LNCaP clone FGC (cell line): Measurements from ENCODE around the gene GALNT1.

Experiments used
- DNase-seq: peaks from one replicate; pipeline ENCODE4 v3.0.0-alpha.2; 2011; ENCODE audit warnings: low read depth
- H3K4me3 ChIP-seq: 2 replicates; pipeline ENCODE4 v1.5.1; 2011; ENCODE audit warnings: mild to moderate bottlenecking, low read depth, low read length, control low read depth
- TF ChIP-seq, protein P1 (sequence below): IDR thresholded peaks from 2 replicates; pipeline ENCODE4 v1.5.1; 2012; ENCODE audit warnings: mild to moderate bottlenecking; ENCODE audit not compliant: control insufficient read depth, insufficient read depth; ENCODE audit errors: extremely low read depth

Gene GALNT1

DNA sequence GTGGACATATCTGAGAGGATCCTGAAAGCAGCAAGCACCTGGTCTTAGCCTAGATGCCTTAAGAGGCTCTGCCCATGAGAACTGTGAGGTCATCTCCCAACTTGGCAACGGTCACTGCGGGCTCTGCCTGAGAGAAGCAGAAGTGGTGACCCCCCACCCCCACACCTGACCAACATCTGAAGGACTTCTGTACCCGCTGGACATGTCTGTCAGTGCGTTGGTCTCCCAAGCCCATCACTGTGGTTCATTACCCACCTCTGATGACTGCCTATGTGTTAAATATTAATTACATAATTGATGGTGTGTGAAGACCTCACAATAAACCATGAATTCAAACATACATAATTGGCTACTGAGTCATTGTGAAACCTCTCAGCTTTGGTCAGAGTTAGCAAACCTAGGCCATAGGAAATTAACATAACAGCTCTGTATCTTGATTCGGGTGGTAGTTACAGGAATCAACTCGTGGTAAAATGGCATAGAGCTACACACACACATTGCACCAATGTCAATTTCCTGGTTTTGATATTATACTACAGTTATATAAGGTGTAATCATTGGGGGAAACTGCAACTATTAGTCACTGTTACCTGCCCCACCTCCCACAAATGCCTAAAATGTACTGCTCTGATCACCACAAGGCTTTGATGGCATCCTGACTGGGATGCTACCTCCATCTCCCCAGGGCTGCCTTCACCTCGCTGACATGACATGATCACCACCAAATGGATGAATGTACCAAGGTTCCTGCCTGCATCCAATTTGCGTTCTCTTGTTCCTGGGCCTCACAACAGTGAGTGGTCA, 4.3 kb upstream of the GALNT1 start:
- H3K4me3 ChIP-seq = no peak overlapping the region
- DNase-seq = no peak
- TF ChIP-seq, protein P1, sequence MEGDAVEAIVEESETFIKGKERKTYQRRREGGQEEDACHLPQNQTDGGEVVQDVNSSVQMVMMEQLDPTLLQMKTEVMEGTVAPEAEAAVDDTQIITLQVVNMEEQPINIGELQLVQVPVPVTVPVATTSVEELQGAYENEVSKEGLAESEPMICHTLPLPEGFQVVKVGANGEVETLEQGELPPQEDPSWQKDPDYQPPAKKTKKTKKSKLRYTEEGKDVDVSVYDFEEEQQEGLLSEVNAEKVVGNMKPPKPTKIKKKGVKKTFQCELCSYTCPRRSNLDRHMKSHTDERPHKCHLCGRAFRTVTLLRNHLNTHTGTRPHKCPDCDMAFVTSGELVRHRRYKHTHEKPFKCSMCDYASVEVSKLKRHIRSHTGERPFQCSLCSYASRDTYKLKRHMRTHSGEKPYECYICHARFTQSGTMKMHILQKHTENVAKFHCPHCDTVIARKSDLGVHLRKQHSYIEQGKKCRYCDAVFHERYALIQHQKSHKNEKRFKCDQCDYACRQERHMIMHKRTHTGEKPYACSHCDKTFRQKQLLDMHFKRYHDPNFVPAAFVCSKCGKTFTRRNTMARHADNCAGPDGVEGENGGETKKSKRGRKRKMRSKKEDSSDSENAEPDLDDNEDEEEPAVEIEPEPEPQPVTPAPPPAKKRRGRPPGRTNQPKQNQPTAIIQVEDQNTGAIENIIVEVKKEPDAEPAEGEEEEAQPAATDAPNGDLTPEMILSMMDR = no peak

DNA sequence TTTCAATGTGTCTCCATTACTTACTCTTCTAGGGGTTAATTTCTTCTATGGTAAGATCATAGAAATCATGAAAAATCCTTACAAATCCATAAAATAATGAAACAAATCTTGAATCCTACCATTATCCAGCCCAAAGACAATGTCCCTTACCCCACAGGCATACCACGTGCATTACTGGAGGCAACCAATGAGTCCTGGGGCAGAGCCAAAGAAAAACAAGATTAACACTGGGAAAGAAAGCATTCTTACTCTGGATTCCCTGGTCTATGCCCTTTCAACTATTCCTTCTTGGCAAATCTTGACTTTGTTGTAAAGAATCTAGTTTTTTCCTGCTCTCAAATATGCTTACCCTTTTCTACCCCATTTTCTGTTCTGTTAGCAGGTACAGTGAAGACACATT, 3.1 kb upstream of the GALNT1 start:
- H3K4me3 ChIP-seq = no peak overlapping the region
- TF ChIP-seq, protein P1 = no peak
- no peak for DNase-seq

DNA sequence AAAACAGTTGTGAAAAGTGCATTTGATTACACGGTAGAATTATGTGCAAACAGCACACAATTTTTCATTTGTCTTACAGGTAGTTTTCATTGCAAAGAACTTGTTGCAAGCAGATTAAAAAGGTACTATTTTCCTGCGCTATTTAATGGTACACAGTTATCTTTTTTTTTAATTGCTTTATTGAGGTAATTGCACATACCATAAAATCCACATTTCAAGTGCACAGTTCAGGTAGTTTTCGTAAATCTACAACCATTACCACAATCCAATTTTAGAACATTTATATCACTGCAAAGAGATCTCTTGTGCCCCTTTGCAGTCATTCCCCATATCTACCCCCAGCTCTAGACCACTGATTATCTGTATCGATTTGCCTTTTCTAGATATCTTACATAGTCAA, 2.6 kb upstream of the GALNT1 start:
- TF ChIP-seq, protein P1 = no peak
- H3K4me3 ChIP-seq = no peak overlapping the region
- DNase-seq = no peak

DNA sequence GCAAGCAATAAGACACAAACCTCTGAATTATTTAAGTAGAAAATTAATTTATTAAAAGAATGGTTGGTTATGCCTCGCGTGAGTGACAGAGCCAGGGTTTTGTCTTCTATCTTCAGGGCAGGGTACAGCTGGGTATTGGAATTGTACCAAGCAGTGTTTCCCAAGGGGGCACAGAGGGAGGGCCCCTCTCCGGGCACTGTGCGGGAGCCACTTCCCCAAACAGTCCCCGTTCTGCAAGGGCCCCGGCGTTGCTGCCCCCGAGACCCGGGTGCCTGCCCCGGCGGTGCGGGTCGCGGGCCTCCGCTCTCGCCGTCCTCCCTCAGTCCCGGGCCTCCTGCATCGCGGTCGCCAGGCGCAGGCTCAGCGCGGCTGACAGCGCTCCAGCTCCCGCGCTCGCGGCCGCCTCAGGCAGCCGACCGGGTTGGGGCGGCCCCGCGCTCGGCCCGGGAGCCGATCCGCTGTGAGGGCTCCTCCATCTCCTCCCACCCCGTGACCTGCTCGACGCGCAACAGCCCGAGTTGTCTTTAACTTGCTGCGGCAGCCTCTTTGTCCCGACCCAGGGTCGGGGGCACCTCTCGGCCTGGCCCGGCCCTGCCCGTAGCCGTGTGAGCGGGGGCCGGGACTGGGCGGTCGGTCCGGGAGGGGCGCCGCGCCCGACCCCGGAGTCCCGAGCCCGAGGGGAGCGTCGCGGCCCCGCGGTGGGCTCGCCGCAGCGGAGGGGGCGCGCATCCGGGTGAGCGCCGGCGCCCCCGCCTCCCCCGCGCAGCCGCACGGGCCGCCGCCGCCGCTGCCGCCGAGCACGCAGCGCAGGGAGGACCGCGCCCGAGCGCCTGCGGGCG, 620 bp upstream of the GALNT1 start:
- H3K4me3 ChIP-seq = peak overlapping the region; percentile 60
- DNase-seq = no peak
- TF ChIP-seq, protein P1 = no peak

DNA sequence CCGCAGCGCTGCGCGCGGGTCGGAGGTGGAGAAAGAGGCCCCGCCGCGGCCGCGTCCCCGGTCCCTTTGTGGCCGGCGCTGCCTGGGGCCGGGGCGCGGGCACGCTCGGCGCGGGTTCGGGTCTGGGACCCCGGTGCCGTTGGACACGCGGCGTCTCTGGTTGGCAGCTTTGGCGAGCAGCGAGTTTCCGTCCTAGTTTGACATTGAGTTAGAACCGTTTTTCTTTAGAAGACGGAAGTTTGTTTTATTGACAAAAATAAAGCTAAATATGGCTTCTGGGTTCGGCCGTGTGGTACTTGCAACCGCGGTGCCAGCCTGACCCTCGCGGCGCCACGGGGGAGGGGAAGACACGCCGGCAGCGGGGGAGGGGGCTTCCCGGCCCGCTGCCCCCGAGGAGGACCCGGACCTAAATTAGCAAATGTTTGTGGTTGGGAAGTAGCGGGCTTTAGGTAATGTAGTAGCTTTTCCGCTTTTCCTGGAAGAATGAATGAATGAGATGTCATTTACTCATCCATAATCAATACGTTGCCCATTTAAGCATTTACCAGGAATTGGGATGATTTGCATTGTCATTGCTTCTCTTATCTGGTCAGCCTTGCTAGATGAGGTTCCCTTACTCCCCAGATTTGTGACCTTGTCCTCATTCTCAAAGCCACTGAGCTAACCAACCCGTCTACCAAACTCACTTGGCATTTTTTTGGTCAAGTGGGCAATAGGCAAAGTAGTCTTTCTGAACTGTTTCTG, 530 bp downstream of the GALNT1 start:
- no peak for DNase-seq
- TF ChIP-seq, protein P1 = no peak
- peak overlapping the region; percentile 77 for H3K4me3 ChIP-seq

DNA sequence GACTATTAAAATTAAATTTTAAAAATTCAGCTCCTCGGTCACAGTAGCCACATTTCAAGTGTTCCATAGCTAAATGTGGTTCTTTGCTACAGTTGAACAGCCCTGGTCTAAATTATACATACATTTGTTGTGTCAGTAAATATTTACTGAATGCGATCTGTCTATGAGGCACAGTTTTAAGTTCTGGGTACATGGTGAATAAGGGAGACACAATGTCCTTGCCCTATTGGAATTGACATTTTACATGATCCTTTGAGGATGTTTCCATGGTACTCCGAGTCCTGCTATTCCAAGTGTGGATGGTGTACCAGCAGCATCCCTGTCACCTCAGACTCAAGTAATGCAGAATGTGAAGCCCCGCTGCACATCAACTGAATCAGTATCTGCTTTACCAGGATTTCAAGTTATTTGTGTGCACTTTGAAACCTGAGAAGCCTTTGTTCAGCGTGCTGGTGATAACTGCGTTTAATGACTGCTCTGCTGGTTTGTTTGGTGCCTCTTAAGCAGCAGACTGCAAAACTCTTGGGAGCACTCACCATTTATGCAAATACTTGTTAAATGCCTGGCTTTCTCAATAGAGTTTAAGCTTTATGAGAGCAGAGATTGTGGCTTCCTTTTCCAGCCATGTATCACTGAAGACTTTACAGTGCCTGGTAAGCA, 1.5 kb downstream of the GALNT1 start:
- DNase-seq = peak; percentile 84
- TF ChIP-seq, protein P1 = no peak
- peak overlapping the region; percentile 77 for H3K4me3 ChIP-seq
